Right hindlimb (tissue), 1 donor: ENCODE data around the gene MPLKIP.
"Not testable (repeated sequence)": the region's sequence is repeated elsewhere in the genome, so short reads cannot be mapped to it uniquely, and the experiment has no call there.

Experiments
- DNase-seq: peaks from one replicate; pipeline ENCODE4 v3.0.0-alpha.2; 2018

Gene MPLKIP

GRCh38 chr7:40134428-40135316 is at the start of gene MPLKIP, which contains the start of gene SUGCT:
MPLKIP (minus strand) TSS chr7:40134622; CDS start chr7:40134567, 55 bp downstream.
SUGCT (plus strand) TSS chr7:40135005.
- peak; percentile 91 for DNase-seq

- DNase-seq: no peak
These were observed 48.0 kb upstream of the MPLKIP start for GRCh38 chr7:40182452-40182851.

GRCh38 chr7:40177071-40177470 is 42.6 kb upstream of the MPLKIP start:
- no peak for DNase-seq

- no peak for DNase-seq
These were observed 41.5 kb upstream of the MPLKIP start for GRCh38 chr7:40175725-40176510.

- DNase-seq: not testable (repeated sequence)
These were observed 40.8 kb upstream of the MPLKIP start for GRCh38 chr7:40175256-40175655.

- DNase-seq: not testable (repeated sequence)
These were observed 38.7 kb upstream of the MPLKIP start for GRCh38 chr7:40173121-40173520.

- not testable (repeated sequence) for DNase-seq
These were observed 33.8 kb upstream of the MPLKIP start for GRCh38 chr7:40168266-40168665.

GRCh38 chr7:40167291-40167690 is 32.9 kb upstream of the MPLKIP start:
- no peak for DNase-seq

GRCh38 chr7:40165216-40165615 is 30.8 kb upstream of the MPLKIP start:
- DNase-seq: no peak

GRCh38 chr7:40162516-40162915 is 28.1 kb upstream of the MPLKIP start:
- no peak for DNase-seq

- DNase-seq: no peak
These were observed 22.6 kb upstream of the MPLKIP start for GRCh38 chr7:40156988-40157387.

- no peak for DNase-seq
These were observed 17.1 kb upstream of the MPLKIP start for GRCh38 chr7:40151504-40151903.

- no peak for DNase-seq
These were observed 14.2 kb upstream of the MPLKIP start for GRCh38 chr7:40148671-40149070.

- not testable (repeated sequence) for DNase-seq
These were observed 13.8 kb upstream of the MPLKIP start for GRCh38 chr7:40148247-40148580.

GRCh38 chr7:40147371-40148246 is 13.2 kb upstream of the MPLKIP start:
- no peak for DNase-seq

GRCh38 chr7:40145596-40146130 is 11.2 kb upstream of the MPLKIP start:
- DNase-seq: not testable (repeated sequence)

- DNase-seq: not testable (repeated sequence)
These were observed 7.5 kb upstream of the MPLKIP start for GRCh38 chr7:40141916-40142315.

- not testable (repeated sequence) for DNase-seq
These were observed 5.5 kb upstream of the MPLKIP start for GRCh38 chr7:40139891-40140290.

- no peak for DNase-seq
These were observed 4.6 kb upstream of the MPLKIP start for GRCh38 chr7:40138973-40139372.

GRCh38 chr7:40137563-40137962 is 3.1 kb upstream of the MPLKIP start:
- DNase-seq: no peak

- no peak for DNase-seq
These were observed 842 bp upstream of the MPLKIP start for GRCh38 chr7:40135317-40135610.

- no peak for DNase-seq
These were observed 628 bp downstream of the MPLKIP start for GRCh38 chr7:40133561-40134427.
